GM21390 (cell line): ENCODE measurements around the gene CRYBG3.
"Not testable (repeated sequence)": the region's sequence is repeated elsewhere in the genome, so short reads cannot be mapped to it uniquely, and the experiment has no call there.

Experiments used
- ATAC-seq: cut with Tn5 transposase; IDR thresholded peaks from one replicate; pipeline ENCODE4 v1.9.1; 2021; ENCODE audit not compliant: unreplicated experiment

Gene CRYBG3

DNA sequence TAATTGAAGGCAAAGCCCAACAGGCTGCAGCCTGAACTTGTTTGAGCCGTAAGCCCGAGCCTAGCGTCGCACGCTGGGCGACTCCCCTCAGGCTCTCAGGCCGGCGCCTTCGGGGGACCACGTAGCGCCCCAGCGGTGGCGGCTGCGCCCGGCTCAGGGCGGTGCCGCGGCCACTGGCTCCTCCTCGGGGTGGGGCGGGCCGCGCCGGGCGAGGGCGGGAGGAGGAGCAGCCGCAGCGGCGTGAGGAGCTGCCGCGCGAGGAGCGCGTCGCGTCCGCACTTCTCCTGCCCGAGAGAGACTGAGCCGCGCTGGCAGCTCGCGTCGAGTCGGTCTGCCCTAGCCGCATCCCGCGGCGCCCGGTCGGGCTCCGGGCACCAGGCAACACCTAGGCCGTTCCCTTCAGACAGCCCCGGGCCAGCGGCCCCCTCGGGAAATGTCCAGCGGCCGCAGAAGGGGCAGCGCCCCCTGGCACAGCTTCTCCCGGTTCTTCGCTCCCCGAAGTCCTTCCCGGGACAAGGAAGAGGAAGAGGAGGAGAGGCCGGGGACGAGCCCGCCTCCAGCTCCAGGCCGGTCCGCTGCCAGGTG is at the start of gene CRYBG3:
Gene CRYBG3 (plus strand): TSS at position 238 of the 585 bp plus-strand sequence. CDS start 196 bp downstream, at position 434.
- ATAC-seq = peak; percentile 99

DNA sequence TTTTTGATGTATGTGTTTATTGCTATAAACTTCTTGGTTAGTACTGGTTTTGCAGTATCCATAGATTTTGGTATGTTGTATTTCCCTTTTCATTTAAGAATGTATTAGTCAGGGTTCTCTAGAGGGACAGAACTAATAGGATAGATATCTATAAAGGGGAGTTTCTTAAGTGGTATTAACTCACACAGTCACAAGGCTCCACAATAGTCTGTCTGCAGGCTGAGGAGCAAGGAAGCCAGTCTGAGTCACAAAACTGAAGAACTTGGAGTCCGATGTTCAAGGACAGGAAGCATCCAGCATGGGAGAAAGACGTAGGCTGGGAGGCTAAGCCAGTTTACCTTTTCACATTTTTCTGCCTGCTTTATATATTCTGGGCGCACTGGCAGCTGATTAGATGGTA is 48.9 kb upstream of the CRYBG3 start:
- no peak for ATAC-seq

DNA sequence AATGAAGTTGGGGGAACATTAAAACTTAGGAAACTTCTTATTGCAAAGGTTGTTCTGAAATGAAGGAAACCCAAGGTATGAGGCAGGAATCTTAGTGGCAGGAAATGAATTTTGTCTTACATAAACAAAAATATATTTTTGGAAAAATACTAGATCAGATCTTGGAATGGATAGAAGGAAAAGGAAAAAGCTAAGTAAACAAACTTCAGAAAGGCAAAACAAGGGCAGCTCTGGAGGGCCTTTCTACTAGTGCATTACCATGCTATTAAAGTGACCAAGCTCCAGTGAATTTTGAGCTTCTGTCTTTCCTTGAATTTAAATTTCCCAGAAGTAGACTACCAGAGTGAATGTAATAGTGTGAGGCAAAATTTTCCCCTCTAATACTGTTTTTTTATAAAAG is 43.7 kb upstream of the CRYBG3 start:
- ATAC-seq = no peak

DNA sequence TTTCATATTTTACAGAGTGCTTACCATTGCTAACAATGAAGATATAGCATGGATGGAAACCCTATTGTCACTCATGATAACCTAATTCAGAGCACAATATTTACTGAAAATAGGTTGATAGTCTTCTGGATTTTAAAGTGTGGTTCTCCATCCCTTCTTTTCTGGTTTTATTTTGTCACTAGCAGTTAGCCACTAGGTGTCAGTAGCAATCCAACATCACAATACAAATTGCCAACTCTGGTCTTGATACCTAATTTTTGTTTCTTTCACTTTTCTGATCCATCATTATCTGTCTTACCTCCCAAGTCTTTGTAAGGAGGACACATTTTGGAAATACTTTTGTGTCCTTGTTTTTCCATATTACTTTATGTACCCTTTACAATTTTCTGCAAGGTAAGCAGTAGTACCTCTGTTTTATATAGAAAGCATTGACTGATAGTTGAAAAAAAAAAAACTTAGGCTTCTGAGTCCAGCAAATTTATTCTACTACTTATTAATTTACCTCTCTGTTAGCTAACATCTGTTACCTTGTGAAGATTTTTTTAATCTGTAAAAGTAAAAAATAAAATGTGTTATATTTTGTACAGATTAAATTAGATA is 28.3 kb upstream of the CRYBG3 start:
- peak; percentile 81 for ATAC-seq

DNA sequence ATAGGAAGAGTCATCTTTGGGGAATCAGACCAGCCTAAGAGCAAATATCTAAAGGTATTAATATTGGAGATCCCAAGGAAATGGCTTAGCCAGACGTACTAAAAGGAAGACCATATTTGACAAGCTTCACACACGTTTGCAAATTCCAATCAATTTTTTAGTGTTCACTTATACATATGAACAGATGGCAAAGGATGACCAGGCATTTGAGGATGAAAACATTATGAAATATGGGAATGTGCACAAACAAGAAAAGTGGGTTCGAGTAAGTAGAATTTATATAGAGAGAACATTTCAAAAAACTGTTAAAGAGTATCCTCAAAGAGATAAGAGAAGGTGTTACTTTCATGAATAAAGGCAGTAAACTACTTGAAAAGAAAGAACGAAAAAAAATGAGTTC is 25.9 kb upstream of the CRYBG3 start:
- ATAC-seq = no peak

DNA sequence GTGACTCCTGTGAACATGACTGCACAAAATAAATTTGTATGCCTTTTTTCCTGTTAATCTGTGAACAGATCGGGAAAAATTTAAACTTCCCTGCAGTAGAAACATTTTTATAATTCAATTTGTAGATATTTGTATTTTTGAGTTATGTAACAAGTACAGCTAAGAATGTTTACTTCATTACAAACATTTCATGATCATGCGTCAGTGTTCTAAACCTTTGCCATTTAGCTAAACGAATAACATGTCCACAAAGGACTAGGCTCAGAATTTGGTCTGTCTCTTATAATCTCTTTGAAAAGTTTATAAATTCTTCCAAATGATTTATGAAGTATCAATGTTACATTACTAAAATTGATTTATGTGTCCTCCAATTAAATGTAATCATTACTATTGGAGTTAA is 17.3 kb upstream of the CRYBG3 start:
- no peak for ATAC-seq

DNA sequence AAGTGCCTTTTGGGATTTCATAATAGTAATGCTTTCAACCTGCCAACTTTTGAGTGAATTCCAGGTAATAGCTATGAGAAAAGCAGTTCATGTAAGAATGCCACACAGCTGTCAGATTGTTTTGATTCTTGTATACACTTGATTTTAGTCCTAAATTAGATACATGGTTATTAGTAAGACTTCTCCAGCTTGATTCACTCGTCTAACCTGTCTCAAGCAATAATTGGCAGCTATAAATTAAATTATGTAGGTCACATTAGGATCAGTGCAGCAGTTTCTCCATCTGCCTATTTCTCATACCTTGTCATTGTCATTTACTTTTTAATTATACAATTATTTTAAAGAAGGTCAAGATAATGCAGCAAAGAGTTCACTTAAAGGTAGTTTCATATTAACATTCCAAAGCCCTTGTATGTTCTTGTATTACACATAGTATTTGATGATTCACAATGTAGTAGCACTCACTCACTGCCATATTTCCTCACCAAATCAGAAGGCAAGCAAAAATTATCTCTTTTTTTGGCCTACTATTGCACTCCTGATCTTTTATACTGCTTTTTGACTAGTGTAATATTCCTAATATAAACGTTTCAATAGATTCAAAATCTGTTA is 10.9 kb upstream of the CRYBG3 start:
- ATAC-seq = no peak

DNA sequence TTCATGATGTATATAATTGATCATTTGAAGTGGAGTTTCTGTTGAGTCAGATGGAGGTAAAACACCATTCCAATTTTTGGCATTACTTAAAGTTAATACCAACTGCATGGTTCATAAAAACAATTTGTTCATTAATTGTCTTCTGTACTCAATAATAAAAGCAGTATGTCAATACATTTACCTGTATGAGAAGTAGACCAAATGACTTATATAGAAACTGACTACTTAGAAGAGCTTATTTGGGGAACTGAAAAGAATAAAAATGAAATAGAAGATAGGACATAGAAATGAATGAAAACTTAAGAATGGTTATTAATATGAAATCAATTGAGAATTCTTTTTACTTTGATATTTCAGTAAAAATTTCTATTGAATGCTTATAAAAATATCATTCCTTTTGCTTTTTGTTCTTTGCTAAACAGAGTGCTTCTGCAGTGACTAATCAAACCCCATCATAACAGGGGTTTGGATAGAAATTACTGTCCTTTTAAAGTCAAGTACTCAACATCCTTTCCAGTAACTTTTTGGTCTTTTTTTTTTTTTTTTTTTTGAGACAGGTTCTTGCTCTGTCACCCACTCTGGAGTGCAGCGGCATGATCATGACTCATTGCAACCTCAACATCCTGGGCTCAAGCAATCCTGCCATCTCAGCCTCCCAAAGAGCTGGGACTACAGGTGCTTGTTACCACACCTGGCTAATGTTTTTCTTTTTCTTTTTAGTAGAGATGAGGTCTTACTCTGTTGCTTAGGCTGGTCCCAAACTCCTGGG is 6.5 kb upstream of the CRYBG3 start:
- ATAC-seq = peak; percentile 66

DNA sequence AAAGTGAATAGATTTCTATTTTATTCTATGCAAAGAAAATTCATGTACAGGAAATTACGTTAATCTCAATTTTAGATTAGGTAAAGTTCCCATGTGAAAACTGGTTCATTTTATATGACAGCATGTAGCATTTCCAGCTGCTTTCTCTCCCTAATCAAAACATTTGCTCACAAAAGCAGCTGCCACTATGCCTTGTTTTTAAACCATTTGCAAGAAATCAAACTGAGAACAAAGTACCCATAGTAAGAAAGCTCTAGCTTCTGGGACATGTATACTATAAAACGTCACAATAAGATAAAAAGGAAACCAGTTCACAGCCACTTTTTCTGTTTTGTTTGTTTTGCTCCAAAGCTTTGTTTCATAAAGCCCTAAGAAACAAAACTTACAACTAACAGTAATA is 5.0 kb upstream of the CRYBG3 start:
- ATAC-seq = no peak

DNA sequence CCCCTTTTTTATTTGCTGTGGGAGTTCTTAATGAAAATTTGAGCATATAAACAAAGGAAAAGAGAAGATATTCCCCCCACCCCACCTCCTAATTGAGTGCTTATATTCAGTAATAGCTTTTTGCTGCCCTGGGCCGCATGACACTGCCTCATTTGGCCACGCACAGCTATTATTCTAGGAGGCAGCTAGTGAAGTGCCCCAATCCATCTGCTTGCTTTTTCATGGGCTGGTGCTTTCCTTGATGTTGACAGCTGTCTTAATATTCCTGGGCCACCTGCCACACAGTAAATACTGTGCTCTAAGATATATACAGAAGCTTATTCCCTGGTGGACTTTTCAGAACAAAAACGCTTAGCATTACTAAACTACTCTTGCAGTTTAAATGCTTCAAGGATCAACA is 3.8 kb upstream of the CRYBG3 start:
- ATAC-seq = no peak

DNA sequence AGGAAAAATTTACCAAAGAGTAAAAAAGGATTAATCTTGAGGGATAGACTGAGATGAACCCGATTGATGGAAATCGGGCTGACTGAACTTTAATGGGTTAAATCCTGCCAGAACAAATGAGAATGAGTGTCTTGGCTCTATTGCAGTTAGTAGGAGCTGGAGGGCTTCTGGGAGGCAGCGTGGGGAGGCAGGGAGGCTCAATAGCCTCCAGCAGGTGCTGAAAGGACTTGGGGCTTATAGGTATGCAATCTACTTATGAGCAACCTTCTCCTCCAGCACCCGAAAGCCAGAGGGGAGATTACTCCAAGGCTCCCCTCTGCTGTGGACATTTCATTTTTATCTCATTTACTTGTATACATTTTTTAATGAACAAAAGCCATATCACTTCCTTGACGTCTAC is 1.0 kb upstream of the CRYBG3 start:
- no peak for ATAC-seq

DNA sequence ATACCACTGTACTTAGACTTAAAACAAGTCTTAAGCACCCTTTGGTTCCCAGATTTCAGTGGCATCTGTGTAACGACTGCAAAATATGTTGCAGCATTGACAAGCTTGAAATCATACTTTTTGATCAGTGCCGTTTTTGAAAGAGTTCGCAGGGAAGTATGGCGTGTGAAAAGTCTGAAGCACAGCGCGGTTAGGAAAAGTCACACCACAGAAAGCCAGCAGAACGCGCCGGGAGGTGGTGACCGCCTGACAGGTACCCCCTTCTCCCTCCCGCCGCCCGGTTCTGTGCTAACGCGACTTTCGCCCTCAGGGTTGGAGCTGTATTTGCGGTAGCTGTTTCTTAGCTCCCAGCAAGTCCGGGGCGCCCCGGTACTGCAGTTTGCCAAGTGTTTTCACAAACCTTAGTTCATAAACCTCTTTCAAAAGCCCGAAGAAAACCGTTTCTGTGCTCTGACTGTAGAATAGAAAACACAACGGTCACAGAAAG is 481 bp upstream of the CRYBG3 start:
- ATAC-seq = peak; percentile 44

DNA sequence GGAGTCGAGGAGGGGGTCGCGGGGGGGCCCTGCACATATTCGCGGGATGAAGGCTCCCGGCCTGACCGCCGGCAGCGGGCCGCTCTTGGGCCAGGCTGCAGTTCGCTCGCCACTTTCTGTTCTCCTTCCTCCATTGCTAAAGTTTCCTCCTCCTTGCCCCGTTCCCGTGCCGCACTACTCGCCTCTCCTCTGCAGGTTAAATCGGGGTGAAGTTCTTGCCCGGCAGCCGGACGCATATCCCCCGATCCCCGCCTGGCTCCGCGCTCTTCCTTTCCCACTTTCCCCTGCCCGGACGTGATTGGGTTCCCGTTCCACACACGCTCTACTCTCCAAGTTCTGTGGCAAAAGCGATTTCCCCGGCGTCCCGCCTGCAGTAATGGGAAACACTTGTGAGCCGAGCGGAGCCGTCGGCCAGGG is 556 bp downstream of the CRYBG3 start:
- peak; percentile 27 for ATAC-seq

DNA sequence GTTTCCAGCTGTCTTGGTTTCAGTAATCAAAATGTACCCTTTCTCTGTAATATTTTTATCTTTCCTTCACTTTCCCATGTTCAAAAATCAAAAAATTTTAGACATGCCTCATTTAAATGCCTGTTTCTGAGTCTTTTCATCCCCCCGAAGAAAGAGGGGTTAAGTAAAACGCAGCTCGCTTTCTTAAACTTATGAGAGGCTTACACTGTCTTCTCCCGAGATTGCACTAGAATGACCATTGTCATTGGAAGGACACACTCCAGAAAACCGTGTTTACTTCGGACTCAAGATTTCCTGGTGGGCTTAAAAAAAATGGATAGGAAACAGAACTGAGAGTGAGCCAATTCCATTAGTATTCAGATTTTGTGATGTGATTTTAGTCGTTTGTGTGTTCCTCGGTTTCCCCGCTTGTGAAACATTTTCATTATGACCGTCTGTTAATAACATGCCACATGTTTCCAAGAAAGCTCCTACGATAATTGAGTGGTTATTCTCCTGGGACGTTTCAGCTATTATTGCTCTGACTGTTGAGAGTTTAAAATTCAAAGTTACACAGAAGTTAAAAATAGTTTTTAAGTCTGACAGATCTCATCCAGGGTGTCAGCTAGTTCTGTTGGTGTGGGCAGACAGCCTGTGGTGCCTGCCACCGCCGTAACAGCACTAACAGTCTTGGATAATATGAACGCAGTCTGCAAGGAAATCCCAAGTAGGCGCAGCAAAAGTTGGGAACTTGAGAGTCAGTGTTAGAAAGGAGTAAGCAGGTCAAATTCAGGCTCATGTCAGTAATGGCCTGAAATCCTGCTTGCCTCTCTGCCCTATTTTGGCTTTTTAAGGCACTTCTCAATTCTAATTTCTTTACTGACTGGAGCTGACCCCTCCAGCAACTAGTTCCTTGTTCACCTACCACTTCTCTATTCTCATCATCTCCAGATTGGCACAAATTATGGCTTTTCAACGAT is 1.5 kb downstream of the CRYBG3 start:
- ATAC-seq = no peak

DNA sequence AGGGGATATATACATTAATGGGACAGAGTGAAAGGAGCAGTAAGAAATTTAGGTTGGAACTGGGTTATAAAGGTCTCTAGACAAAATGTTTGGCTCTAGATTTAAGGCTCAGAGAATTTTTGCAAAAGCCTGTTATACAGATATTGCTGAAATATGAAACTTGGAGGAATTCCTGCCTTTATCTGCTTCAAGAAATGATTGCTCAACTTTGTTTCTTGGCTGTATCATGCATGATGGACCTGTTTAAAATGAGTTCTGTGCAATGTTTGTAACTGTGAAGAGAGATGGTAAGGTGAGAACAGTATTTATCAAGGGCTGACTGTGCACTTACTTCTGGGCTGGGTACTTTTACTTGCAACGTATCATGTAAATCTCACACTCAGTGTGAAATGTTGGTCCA is 3.3 kb downstream of the CRYBG3 start:
- no peak for ATAC-seq

DNA sequence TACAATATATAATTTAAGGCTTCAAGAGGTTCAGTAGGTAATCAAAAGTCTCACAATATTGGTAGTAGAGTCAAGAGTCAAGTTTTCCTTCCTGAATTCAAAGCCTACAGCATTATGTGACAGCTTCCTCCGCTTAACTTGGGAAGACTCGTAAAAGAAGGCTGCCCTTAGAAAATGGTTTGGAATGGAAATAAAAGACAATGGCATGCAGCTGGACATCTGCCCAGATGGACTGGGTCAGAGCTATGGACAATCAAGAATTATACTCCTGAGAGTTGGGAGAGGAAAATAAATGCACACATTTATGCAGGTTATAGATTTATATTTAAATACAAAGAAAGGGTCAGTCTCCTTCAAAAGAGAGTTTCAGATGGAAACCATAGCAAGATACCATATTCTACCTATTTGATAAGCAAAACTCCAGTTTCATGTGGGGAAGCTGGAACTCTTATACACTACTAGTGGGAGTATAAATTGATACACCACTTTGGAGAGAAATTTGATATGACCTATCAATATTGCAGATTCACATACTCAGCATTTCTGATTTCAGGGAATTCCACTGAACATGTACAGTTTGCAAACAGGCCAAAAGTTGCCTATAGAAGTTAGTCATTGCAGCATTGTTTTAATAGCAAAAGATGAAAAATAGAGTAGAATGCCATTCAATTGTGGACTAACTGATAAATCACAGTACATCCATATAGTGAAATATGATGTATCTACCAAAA is 6.1 kb downstream of the CRYBG3 start:
- ATAC-seq = no peak

DNA sequence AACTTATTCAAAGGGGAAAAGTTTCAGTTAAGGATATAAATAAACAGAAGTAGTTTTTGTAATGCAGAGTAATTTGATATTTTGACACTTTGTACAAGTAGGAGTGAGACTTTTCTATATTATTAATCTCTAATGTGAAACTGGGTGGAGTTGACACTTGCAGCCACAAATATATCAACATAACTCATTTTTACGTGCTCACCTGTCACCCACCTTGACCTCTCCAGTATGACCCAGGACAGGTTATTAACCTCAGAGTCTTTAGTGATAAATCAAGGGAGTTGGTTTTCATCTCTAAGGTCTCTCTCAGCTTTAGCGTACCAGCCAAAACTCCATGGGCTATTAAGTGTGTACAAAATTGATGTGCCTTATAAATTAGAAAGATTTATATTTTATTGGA is 7.4 kb downstream of the CRYBG3 start:
- no peak for ATAC-seq

DNA sequence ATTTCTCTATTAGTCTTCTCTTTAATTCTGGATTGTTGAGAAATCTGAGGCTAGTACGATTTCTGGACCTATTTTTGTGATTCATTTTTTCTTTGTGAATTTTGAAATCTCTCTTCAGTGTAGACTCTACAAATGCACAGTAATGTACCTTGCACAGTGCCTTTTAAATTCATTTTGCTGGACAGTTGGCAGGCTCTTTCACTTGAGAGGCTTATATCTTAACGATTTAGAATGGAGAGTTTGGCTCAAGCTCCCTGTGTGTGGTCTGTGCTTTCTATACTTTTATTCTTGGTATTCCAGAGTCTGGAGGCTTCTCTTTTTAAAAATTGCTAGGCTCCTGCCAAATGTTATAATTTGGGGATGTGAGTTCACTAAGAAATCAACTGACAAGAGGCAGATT is 8.8 kb downstream of the CRYBG3 start:
- ATAC-seq = no peak

DNA sequence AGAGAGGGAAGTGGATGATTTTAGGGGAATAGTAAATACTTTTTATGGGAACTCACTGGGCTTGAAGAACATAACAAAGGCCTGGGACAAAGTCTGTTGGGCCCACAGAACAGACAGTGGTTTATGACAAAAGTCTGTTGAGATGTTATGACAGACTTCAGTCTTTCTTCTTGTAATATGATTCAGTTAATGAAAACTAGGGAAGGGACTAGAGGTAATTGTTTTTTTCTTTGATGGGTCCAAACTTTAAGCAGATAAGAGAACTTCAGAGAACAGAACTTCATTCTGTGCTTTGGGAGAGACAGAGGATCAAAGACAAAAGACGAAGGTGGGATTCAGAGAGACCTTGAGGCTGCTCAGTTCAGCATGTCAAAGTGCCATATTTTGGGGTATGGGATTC is 9.3 kb downstream of the CRYBG3 start:
- ATAC-seq = no peak

DNA sequence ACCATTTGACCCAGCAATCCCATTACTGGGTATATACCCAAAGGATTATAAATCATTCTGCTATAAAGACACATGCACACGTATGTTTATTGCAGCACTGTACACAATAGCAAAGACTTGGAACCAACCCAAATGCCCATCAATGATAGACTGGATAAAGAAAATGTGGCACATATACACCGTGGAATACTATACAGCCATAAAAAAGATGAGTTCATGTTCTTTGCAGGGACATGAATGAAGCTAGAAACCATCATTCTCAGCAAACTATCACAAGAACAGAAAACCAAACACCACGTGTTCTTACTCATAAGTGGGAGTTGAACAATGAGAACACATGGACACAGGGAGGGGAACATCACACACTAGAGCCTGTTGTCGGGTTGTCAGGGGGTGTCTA is 11.4 kb downstream of the CRYBG3 start:
- not testable (repeated sequence) for ATAC-seq
